LNCAP (cell line): Measurements from ENCODE around the gene PTPN18.
A peak's percentile ranks its signal among the peaks of the same experiment; 100 is the strongest.

ENCODE experiments used
- CTCF ChIP-seq: fragments of 450-650 bp; IDR thresholded peaks from 2 replicates; pipeline ENCODE4 v1.5.1; 2017; ENCODE audit warnings: mild to moderate bottlenecking

PTPN18 gene, protein sequence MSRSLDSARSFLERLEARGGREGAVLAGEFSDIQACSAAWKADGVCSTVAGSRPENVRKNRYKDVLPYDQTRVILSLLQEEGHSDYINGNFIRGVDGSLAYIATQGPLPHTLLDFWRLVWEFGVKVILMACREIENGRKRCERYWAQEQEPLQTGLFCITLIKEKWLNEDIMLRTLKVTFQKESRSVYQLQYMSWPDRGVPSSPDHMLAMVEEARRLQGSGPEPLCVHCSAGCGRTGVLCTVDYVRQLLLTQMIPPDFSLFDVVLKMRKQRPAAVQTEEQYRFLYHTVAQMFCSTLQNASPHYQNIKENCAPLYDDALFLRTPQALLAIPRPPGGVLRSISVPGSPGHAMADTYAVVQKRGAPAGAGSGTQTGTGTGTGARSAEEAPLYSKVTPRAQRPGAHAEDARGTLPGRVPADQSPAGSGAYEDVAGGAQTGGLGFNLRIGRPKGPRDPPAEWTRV

DNA sequence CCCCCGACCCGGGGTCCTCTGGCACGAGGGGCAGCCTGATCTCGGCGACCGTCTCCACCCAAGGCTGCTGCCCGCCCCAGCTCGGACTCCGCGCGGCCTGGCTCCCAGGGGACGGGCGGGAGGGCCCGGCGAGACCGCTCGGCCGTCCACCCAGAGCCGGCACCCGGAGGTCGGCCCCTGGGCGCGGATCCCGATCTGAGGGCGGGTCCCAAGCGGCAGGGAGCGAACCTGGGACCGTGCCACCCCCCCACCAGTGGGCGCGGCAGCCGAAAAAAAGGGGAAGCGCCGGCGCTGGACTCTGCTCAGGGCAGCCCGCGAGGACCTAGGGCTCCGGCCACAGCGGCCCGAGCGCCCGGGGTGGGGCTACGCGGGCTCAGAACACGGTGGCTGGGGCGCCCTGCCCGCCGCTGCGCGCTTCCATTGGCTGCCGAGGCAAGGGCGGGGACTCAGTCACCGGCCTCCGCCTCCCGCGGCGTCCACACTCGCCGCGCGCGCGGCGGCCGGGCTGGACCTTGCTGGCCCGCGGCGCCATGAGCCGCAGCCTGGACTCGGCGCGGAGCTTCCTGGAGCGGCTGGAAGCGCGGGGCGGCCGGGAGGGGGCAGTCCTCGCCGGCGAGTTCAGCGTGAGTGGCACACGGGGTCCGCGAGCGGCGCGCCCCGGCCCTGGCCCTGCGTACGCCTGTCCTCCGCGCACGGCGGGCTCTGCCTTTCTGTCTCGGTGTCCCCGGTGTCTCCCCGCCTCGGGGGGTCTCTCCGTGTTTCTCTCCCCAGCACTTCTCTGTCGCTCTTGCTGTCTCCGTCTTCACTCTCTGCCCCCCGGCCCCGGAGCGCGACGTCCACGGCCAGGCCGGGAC, at the start of gene PTPN18:
Gene PTPN18, plus strand, starts transcription at position 479 of the 854 bp plus-strand sequence. Its CDS starts 52 bp downstream, at position 531.
- peak; percentile 44 for TF ChIP-seq CTCF

DNA sequence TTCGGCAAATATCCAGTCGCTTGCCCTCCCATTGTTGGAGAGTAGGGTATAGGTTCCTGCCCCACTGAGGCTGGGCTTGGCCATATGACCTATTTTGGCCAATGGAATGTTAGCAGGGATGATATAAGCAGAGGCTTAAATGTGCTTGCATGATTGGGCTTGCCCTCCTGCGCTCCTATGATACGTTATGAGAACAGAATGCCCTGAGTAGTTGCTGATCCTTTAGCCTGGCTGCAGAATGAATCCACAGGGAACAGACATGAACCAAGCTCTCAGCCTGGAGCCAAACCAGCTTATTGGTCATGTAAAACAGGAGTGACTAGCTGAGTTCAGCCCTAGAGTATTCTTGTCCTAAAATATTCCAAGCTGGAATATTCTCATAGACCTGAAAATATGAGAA, 48.0 kb upstream of the PTPN18 start:
- TF ChIP-seq CTCF, result no peak

DNA sequence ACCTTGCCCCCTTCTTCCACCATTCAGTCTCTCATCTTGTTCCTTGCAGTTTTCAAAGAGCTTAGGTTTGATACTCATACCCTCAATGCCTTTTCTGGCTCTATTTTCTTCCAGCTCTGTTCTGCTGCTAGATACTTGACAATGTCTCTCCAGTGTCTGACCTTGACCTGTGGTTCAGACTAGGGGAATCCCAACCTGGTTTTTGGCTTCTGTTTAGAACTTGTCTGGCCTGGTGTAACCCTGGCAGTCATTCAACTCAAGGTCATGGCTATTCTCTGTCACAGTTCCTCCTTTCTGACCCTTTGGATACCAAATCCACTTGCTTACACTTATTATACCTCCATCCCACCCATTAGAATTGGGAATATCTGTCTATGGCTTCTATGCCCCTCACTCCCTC, 45.0 kb upstream of the PTPN18 start:
- no peak for TF ChIP-seq CTCF

- no peak for TF ChIP-seq CTCF
These were observed 42.0 kb upstream of the PTPN18 start for GRCh38 chr2:130313812-130314334.

DNA sequence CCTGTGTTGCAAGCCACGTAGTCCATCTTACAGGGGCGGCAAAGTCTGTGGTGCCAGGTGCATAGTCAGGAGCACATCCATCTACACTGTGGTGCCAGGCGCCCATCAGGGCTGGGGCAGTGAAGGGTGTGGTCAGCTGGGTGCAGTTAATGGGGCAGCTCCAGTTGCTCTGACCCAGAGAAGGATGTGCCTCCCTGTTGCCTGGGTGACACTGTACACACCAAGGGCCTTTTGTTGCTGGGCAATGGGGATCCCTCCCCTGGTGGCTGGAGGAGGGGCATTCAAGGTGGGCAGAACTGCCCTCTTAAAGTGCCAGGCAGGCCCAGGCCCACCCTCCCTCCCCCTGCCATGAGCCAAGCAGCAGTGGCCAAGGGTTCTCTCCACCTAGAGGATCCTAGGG, 41.5 kb upstream of the PTPN18 start:
- no peak for TF ChIP-seq CTCF

GRCh38 chr2:130316596-130316995, 39.3 kb upstream of the PTPN18 start:
- no peak for TF ChIP-seq CTCF

GRCh38 chr2:130318906-130319305, 37.0 kb upstream of the PTPN18 start:
- TF ChIP-seq CTCF, result no peak
